Measurements from ENCODE around the gene CTSA.

The CTSA gene

DNA sequence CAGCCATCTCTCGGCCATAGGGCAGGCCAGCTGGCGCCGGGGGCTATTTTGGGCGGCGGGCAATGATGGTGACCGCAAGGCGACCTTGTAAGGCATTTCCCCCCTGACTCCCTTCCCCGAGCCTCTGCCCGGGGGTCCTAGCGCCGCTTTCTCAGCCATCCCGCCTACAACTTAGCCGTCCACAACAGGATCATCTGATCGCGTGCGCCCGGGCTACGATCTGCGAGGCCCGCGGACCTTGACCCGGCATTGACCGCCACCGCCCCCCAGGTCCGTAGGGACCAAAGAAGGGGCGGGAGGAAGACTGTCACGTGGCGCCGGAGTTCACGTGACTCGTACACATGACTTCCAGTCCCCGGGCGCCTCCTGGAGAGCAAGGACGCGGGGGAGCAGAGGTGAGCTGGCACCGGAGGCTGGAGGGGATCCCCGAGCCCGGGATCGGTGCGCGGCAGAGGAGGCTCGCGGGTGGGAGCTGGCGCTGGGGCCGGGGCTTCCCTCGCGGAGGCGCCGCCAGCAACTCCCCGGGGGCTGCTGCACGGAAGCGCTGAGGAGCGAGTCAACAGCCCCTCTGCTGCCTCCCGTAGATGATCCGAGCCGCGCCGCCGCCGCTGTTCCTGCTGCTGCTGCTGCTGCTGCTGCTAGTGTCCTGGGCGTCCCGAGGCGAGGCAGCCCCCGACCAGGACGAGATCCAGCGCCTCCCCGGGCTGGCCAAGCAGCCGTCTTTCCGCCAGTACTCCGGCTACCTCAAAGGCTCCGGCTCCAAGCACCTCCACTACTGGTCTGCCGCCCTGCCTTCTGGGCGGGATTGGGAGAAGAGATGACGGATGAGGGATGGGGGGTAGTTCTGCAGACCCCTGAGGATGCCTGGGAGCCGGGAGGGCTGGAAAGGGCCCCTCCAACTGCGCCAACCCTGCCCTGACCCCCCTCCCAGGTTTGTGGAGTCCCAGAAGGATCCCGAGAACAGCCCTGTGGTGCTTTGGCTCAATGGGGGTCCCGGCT, at the start of gene CTSA, which contains the start of gene NEURL2:
TSS of gene CTSA (plus strand) at position 351 of the 999 bp plus-strand sequence. CDS start at position 585, 234 bp downstream.
TSS of gene NEURL2 (minus strand) at position 224 of the 999 bp plus-strand sequence. CDS start at position 7, 217 bp downstream.
- DNase-seq (ENCODE audit: low read depth): peak; percentile 82

DNA sequence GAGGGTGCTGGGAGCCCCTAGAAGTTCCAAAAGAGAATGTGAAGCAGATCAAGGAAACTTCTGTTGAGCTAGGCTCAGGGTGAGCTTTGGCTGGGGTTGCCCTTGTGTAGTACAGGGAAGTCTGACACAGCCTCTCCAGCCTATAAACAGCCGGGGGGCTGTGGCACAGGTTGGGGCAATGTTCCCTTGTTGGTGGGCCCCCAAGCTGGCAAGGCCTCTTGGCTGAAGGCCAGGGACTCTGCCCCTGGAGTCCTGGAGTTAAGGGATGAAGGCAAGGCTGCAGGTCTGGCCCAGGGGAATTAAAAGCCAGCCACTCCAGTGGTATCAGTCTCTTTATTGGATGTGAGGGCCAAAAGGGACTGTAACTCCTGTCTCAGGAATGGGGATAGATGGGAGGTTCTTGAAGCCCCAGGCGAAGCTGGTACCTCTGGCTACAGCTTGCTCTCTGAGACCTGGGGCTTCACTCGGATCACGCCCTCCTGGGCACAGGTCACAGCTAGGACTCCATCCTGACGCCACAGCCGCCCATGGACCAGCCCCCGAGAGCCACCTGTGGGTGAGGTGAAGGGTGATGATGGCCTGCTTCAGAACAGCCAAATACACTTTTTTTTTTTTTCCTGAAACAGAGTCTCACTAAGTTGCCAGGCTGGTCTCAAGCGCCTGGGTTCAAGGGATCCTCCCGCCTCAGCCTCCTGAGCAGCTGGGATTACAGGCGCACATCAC, 49.6 kb upstream of the CTSA start:
- no peak for DNase-seq (ENCODE audit: low read depth)

DNA sequence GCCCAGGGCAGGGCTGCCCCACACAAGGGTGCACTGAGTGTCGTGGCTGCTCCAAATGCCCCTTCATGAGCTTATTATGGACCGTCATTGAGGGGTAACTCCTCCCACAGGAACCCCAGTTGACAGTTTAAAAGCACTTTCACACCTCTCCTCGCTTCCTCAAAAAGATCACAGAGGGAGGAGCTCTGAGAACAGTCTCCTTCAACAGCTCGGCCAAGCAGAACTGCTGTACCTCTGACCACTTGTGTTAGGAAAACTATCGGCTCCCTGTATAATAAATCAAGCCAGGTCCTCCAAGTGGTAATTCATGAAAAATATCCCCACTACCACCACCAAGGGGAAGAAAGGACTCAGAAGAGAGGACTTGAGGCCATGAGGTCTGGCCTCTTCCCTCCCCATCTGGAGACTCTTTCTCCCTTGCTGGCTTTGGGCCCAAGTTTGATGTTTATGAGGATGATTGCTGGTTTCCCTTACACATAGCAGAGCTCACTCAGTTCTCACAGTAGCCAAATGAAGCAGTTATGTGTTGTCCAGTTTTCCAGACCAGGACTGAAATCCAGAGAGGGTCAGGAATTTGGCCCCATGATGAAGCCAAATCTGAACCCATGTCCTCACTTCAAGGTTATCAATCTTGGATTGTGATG, 48.8 kb upstream of the CTSA start:
- DNase-seq (ENCODE audit: low read depth): no peak

DNA sequence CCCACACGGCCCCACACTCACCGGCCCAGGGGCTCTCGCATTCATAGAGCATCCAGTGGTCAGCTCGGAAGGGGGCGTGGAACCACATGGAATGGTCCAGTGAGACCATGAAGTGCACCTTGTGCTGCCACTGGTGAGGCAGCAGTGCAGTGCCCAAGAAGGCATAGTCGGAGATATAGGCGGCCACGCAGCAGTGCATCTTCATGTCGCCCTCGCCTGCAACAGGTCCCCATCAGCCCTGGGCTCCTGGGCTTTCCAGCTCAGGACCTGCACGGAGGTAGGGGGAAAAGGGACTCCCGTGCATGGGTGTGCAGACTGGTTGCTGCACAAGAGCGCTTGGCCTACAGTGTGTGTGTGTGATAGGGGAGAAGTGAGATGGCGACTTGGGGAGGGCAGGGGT, 47.6 kb upstream of the CTSA start:
- DNase-seq (ENCODE audit: low read depth): no peak

DNA sequence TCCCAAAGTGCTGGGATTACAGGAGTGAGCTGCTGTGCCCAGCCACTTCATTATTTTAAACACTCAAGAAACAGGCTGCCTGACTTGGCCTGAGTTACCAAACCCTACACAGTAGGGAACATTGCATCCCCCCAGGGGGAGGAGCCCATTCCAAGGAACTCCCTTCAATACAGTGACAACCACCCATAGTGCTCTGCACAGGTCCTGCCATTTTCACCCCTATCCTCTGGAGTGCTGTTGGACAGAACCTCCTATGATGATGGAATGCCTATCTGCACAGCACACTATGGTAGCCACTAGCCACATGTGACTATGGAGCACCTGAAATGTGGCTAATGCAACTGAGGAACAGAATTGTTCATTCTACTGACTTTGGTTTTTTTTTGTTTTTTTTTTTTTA, 45.7 kb upstream of the CTSA start:
- DNase-seq (ENCODE audit: low read depth): no peak

DNA sequence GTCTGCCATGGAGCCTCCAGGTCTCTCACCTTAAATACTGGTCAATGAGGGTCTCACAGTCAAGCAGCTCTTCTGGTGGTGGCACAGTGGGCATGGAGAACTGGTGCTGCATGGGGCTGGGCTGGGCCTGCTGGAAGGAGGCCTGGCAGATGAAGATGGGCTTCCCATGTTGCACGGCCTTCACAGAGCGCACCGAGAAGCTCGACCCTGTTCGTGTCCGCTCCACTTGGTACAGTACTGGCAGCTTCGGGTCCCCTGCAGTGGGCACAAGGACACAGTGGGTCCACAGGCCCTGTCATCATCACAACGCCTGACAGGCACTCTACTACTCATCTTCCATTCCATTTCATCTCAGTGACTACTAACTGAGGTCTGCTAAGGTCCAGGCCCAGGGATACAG, 42.7 kb upstream of the CTSA start:
- no peak for DNase-seq (ENCODE audit: low read depth)

DNA sequence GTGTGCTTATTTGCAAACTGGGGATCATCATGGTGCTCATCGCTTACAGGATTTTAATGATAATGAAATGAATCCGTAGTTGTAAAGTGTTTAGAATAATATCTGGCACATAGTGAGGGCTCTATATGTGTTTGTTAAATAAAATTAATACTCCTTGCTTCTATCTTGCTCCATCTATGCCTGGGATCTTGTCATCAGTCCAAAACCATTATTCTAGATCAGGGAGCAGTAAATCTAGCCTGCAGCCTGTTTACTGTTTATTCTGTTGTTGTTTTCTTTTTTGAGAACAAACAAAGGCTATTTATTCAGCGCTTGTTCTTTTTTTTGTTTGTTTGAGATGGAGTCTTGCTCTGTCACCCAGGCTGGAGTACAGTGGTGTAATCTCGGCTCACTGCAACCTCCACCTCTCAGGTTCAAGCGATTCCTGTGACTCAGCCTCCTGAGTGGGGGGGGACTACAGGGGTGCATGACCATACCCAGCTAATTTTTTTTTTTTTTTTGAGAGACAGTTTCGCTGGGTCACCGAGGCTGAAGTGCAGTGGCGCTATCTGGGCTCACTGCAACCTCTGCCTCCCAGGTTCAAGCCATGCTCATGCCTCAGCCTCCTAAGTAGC, 42.1 kb upstream of the CTSA start:
- no peak for DNase-seq (ENCODE audit: low read depth)

DNA sequence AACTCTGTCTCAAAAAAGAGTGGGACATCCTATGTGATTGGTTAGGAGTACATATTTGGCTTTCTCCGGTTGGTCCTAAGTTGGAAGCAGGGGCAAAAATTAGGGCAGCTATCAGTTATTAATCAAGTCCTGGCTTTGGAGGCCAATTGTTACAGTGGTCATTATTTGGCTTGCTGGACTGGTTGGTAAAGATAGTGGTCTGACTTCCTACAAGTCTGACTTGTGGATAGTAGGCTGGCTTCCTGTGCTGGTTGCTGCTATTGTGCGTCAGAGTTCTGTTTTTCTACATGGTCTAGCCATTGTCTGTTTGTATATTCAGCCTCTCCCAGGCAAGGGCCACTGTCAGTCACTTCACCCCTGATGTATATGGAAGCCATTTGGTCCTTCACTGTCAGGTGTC, 40.9 kb upstream of the CTSA start:
- DNase-seq (ENCODE audit: low read depth): no peak

DNA sequence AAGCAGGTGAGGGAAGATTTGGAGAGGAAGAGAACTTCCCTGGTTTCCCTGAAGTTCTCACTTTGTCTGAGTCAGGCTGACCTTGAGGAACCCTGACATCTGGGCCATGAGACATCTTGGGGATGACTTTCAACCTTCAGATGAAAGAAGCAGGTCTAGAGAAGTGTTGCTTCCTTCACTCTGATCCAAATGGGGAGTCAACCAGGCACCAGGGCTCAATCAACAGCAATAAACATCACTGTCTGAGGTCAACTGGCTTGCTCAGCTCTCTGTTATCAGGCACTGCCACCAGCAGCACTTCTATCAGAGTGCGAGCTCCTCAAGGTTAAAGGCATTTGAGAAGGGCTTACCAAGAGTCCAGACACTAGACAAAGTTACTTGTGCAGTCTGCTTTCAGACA, 40.2 kb upstream of the CTSA start:
- DNase-seq (ENCODE audit: low read depth): no peak

DNA sequence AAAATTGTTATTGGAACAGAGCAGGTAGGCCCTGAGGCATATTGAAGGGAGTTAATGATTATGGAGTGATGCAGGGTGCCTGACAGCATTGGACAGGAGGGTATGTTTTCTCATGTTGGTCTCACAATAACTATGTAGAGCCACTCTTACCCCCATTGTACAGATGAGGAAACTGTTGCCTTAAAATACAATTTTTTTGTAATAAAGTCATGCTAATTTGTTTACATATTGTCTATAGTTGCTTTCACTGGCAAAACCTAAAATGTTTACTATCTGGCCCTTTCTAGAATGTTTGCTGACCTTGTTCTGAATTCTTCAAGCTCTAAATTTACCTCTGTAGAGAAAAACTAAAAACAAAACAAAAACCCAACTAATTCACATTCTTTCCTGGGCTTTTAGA, 39.6 kb upstream of the CTSA start:
- DNase-seq (ENCODE audit: low read depth): no peak

DNA sequence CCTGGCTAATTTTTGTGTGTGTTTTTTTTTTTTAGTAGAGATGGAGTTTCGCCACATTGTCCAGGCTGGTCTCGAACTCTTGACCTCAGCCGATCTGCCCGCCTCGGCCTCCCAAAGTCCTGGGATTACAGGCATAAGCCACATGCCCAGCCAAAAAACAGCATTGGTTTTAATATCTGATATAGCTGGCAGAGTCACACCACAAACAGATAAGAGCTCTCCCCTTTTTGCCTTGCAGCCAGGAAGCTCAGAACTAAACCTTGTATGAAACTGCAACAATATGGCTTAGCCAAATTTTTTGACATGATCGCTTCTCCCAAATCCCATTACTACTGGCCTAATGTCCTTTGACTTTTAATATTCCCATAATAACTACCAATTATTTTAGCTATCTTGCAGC, 38.8 kb upstream of the CTSA start:
- DNase-seq (ENCODE audit: low read depth): no peak

DNA sequence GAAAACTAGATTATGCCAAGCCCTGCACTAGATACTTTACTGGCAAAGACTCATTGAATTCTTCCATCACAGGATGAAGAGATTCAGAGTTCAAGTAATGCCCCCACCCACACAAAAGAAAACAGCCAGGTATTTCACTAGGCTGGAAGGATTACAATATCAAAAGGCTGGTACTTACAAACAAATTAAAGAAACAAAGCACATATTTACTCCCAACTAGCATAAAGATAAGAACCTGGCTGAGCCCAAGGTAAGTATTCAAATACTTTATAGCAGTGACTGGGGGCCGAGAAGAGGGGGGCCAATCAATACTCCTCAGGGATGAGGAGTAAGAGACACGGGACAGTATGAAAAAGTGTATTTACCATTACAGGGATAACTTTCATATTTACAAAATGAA, 37.7 kb upstream of the CTSA start:
- no peak for DNase-seq (ENCODE audit: low read depth)

DNA sequence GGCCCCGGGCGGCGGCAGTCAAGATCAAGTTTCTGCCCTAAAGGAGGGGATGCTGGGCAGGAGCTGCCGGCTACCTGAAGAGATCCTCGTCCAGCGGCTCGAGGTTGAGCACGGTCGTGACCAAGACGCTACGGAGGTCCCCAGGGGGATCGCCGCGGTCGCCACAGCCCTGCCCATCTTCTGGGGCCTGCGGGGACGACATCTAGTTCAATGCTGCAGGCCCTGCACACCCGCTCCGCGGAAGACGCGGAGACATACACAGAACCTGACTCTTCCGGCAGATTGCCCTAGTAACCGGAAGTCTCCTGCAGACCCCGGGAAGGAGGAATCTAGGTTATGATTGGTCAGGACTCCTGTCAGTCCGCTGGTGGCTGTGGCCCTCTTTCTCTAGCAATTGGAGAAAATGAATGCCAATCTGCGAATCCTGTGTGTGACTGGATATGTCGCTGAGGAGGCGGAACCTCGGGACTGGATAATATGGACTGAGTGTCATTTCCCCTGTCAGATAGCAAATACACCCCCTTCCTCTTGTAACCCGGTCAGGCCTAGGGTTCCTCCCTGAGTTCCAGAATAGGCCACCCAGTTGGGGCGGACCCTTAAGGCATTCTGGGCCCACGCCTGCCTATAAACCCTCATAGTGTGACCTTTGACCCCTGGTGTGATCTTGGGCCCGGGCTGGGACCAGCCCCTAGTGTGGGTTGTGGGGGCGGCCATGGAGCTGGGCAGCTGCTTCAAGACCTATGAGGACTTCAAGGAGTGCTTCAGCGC, 33.8 kb upstream of the CTSA start, which contains the start of the genes ACOT8 and ZSWIM3:
TSS of gene ACOT8 (minus strand) at position 279 of the 768 bp plus-strand sequence. CDS start at position 202, 77 bp downstream.
TSS of gene ZSWIM3 (plus strand) at position 501 of the 768 bp plus-strand sequence. CDS start at position 713, 212 bp downstream.
- peak; percentile 94 for DNase-seq (ENCODE audit: low read depth)

DNA sequence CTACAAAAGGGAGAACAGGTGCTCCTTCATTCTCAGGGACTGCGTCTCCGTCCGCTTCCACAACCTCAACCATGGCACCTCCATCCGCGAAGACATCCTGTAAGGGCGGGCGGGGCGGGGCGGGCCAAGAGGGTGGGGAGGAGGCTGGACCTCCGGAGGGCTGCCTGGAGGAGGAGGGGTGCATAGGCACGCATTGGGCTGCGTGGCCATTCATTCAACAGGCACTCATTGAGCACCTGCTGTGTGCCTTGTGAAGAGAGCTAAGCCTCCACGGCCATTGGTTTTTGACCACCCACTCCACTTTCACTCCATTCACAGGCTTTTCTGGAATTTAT, 33.3 kb upstream of the CTSA start:
- DNase-seq (ENCODE audit: low read depth): no peak

DNA sequence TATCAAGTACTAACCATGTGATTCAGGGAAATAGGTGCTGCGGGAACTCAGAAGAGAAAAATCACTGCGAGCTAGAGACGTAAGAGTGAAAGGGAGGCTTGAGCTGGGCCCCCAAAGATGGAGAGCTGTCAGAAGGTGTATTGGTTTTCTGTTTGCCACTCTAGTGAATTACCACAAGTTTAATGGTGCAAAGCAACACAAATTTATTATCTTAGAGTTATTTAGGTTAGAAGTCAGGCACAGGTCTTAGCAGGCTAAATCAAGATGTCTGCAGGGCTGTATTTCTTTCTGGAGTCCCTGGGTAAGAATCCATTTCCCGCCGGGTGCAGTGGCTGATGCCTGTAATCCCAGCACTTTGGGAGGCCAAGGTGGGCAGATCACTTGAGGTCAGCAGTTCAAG, 31.2 kb upstream of the CTSA start:
- no peak for DNase-seq (ENCODE audit: low read depth)

DNA sequence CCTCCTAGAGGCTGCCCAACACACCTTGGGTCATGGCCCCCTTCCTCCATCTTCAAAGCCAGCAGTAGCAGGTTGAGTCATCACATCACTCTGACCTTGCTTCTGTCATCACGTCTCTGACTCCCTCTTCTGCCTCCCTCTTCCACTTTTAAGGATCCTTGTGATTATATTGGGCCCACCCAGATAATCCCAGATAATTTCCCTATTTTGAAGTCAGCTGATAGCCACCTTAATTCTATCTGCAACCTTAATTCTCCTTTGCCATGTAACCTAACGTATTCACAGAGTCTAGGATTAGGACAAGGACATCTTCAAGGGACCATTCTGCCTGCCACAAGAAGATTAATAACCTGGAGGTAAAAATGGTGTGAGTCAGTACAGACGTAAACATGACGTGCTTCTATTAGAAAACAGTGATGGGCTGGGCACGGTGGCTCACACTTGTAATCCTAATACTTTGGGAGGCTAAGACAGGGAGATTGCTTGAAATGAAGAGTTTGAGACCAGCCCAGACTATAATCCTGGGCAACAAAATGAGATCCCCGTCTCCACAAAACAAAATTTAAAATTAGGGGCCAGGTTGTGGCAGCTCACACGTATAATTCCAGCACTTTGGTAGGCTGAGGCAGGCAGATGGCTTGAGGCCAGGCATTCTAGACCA, 30.4 kb upstream of the CTSA start:
- no peak for DNase-seq (ENCODE audit: low read depth)

DNA sequence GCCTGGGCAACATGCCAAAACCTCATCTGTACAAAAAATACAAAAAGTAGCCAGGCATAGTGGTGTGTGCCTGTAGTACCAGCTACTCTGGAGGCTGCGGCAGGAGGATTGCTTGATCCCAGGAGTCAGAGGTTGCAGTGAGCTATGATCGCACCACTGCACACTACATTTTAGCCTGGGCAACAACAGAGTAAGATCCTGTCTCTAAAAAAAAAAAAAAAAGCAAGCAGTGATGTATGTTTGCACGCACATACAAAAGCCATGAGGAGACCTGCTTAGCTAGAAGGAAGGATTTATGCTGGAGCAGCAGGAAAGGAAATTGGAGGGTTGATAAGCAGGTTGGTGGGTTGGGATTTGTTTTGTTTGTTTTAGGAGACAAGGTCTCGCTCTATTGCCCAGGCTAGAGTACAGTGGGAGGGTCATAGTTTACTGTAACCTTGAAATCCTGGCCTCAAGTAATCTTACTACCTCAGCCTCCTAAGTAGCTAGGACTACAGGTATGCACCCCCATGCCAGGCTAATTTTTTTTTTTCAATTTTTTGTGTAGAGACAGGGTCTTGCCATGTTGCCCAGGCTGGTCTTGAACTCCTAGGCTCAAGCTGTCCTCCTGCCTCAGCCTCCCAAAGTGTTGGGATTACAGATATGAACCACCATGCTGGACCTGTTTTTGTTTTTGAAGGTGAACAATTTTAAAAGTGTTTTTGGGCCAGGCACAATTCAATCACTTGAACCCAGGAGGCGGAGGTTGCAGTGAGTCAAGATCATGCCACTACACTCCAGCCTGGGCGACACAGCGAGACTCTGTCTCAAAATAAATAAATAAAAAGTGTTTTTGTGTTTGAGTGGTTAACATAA, 29.7 kb upstream of the CTSA start:
- DNase-seq (ENCODE audit: low read depth): no peak

DNA sequence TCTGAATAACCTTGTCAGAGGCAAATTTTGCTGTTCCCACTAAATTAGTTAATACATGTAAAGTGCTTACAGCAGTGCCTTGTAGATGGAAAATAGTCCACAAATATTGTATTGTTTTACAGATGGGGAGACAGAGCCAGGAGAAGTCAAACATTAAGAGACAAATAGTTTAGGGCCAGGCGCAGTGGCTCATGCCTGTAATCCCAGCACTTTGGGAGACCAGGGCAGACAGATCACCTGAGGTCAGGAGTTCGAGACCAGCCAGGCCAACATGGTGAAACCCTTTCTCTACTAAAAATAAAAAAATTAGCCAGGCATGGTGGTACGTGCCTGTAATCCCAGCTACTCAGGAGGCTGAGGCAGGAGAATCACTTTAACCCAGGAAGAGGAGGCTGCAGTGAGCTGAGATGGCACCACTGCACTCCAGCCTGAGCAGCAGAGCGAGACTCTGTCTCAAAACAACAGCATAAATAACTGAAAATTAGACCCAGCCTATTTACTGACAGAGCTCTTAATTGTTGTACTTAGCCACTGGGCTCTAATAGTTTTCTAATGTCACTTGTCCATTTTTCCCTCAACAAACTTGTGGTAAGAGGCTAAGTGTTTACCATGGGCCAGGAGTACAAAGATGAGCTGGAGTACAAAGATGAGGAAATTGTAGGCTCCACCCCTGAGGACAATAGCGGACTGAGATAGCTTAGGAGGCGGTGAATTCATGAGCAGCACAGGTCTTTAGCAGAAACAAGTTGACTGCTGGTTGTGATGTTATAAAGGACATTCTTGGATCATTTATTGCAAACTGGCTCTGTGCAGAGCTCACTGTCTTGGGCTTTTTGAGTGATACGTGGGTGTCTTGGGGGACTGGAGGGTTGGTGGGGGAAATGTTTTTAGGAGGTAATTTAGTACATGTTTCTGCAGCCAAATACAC, 27.3 kb upstream of the CTSA start:
- no peak for DNase-seq (ENCODE audit: low read depth)

DNA sequence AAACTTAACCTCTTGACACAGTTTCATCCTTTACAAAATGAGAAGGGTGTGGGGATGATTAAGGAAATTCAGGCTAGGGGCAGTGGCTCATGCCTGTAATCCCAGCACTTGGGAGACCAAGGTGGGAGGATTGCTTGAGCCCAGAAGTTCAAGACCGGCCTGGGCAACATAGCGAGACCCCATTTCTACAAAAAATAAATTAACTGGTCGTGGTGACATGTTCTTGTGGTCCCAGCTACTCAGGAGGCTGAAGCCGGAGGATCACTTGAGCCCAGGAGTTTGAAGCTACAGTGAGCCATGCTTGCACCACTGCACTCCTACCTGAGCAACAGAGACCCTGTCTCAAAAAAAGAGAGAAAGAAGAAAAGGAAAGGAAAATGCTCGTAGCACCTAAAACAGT, 24.7 kb upstream of the CTSA start:
- no peak for DNase-seq (ENCODE audit: low read depth)
